HCT116 (cell line): ENCODE data around the gene DRG1. TPM values are rescaled to one million over a fixed set of nuclear protein-coding genes. Genes with fewer than 3 reads are reported as not detected.
"Not testable (repeated sequence)": the region's sequence is repeated elsewhere in the genome, so short reads cannot be mapped to it uniquely, and the experiment has no call there.

Experiments
- ATAC-seq: fragments of 200-7000 bp; cut with Tn5 transposase; 2 replicates; pipeline ENCODE4 v1.9.1; 2020; ENCODE audit warnings: mild to moderate bottlenecking, moderate library complexity
- BruUV-seq: library from RNA; stranded (reverse); fragments of 400-500 nt; replicated peaks from 2 replicates; lab custom pipeline; 2021; lab: Mats Ljungman, UMichigan
- CTCF ChIA-PET: fragments of 300-600 bp; sonication (Branson Sonifier 250); formaldehyde crosslinking; loops from one replicate; lab custom pipeline; 2021; ENCODE audit warnings: antibody characterized with exemption; lab: Charles Lee
- POLR2A ChIA-PET: fragments of 300-600, 350-600 bp; sonication (Branson Sonifier 250); formaldehyde crosslinking; loops from one replicate; lab custom pipeline; 2021; ENCODE audit warnings: antibody characterized with exemption; lab: Charles Lee
- RAD21 ChIA-PET, 2 experiments: fragments of 300-600 bp; sonication (Branson Sonifier 250); formaldehyde crosslinking; loops; one replicate each; lab custom pipeline; 2023; ENCODE audit warnings: low total read pairs in 2 of 2; ENCODE audit not compliant: uncharacterized antibody in 2 of 2, unreplicated experiment in 2 of 2, low non-redundant PET in 1 of 2; lab: Charles Lee
- DNase-seq: peaks from one replicate; pipeline ENCODE4 v3.0.0-alpha.2; 2010; ENCODE audit warnings: low read depth, low spot score
- H2AFZ ChIP-seq: fragments of 200-600 bp; shearing (Covaris generic), sonication (generic); 2 replicates; pipeline ENCODE4 v1.6.1; 2017; ENCODE audit warnings: low read depth, mixed run types, mixed read lengths, antibody characterized with exemption, low read length; ENCODE audit not compliant: poor library complexity, severe bottlenecking
- H3K27ac ChIP-seq: 2 replicates; pipeline ENCODE4 v1.5.1; 2012; ENCODE audit warnings: low read depth, low read length
- H3K27me3 ChIP-seq: fragments of 200-600 bp; sonication (generic); 2 replicates; pipeline ENCODE4 v1.6.1; 2016; ENCODE audit warnings: mixed run types, low read length, mixed read lengths; ENCODE audit not compliant: insufficient read depth
- H3K36me3 ChIP-seq, 2 experiments: fragments of 200-500 bp in 1 of 2; fragments of 200-600 bp in 1 of 2; sonication (Bioruptor generic) in 1 of 2; sonication (generic) in 1 of 2; 2 replicates each; pipeline versions ENCODE4 v1.5.1 to v1.6.1; 2014 to 2016; ENCODE audit warnings: low read length in 2 of 2, inconsistent platforms in 1 of 2, mixed read lengths in 1 of 2, mixed run types in 1 of 2; ENCODE audit not compliant: insufficient read depth in 2 of 2, control insufficient read depth in 1 of 2
- H3K4me1 ChIP-seq, 2 experiments: fragments of 200-600 bp in 1 of 2; sonication (generic) in 1 of 2; 2 replicates each; pipeline versions ENCODE4 v1.5.1 to v1.6.1; 2012 to 2017; ENCODE audit warnings: low read length in 2 of 2, inconsistent platforms in 1 of 2, mild to moderate bottlenecking in 1 of 2, mixed read lengths in 1 of 2, mixed run types in 1 of 2, moderate library complexity in 1 of 2; ENCODE audit not compliant: insufficient read depth in 2 of 2, control insufficient read depth in 1 of 2
- H3K4me2 ChIP-seq: fragments of 200-600 bp; sonication (generic); 2 replicates; pipeline ENCODE4 v1.6.1; 2017; ENCODE audit warnings: mixed run types, low read length, mixed read lengths
- H3K4me3 ChIP-seq, 2 experiments: fragments of 200-600 bp in 1 of 2; sonication (generic) in 1 of 2; replicated peaks in 1 of 2; 2 replicates each; pipeline ENCODE4 v1.5.1; 2011 to 2016; ENCODE audit warnings: low read length in 2 of 2, control low read depth in 1 of 2, low read depth in 1 of 2, mild to moderate bottlenecking in 1 of 2, mixed read lengths in 1 of 2, mixed run types in 1 of 2
- H3K79me2 ChIP-seq: fragments of 200-600 bp; sonication (generic); 2 replicates; pipeline ENCODE4 v1.6.1; 2017; ENCODE audit warnings: mild to moderate bottlenecking, mixed run types, low read length, moderate library complexity, mixed read lengths; ENCODE audit not compliant: insufficient read depth
- H3K9ac ChIP-seq: fragments of 200-600 bp; sonication (generic); 2 replicates; pipeline ENCODE4 v1.6.1; 2016; ENCODE audit warnings: low read length, mixed read lengths
- H3K9me2 ChIP-seq: fragments of 200-600 bp; sonication (generic), shearing (Covaris generic); 2 replicates; pipeline ENCODE4 v1.6.1; 2017; ENCODE audit warnings: mixed run types, mild to moderate bottlenecking, moderate library complexity; ENCODE audit not compliant: insufficient read depth
- H3K9me3 ChIP-seq, 2 experiments: fragments of 200-500 bp in 1 of 2; fragments of 200-600 bp in 1 of 2; sonication (Bioruptor generic) in 1 of 2; sonication (generic) in 1 of 2; 2 replicates each; pipeline ENCODE4 v1.6.1; 2014 to 2017; ENCODE audit warnings: low read length in 2 of 2, mixed read lengths in 2 of 2, inconsistent platforms in 1 of 2, low read depth in 1 of 2, mild to moderate bottlenecking in 1 of 2, mixed run types in 1 of 2, moderate library complexity in 1 of 2; ENCODE audit not compliant: control insufficient read depth in 1 of 2, insufficient read depth in 1 of 2
- H4K20me1 ChIP-seq: fragments of 200-600 bp; sonication (generic), shearing (Covaris generic); 2 replicates; pipeline ENCODE4 v1.6.1; 2017; ENCODE audit warnings: mixed run types, mild to moderate bottlenecking, moderate library complexity; ENCODE audit not compliant: insufficient read depth
- CEBPB ChIP-seq: IDR thresholded peaks from 2 replicates; pipeline ENCODE4 v1.6.1; 2012; ENCODE audit warnings: low read depth
- EZH2 ChIP-seq: fragments of 200-600 bp; sonication (generic); IDR thresholded peaks from 2 replicates; pipeline ENCODE4 v1.6.1; 2017; ENCODE audit warnings: antibody characterized with exemption, mixed run types
- POLR2A ChIP-seq: IDR thresholded peaks from 2 replicates; pipeline ENCODE4 v1.7.0; 2011; ENCODE audit warnings: borderline replicate concordance; ENCODE audit not compliant: insufficient read depth, insufficient read length; ENCODE audit errors: extremely low read depth
- SP1 ChIP-seq: IDR thresholded peaks from 2 replicates; pipeline ENCODE4 v1.6.1; 2012; ENCODE audit warnings: low read depth
- intact Hi-C: fragments of 100-400 bp; cut with micrococcal nuclease; formaldehyde crosslinking; loops from 2 replicates; pipeline ENCODE4 v1.10.0; 2022
- total RNA-seq: library from RNA; stranded (reverse); gene quantifications from one replicate; pipeline ENCODE4 v1.2.1, GENCODE V29; 2021; ENCODE audit not compliant: unreplicated experiment
- TF ChIP-seq, protein P1 (sequence below): IDR thresholded peaks from 2 replicates; pipeline ENCODE4 v1.6.1; 2012; ENCODE audit warnings: low read depth

The DRG1 gene
- total RNA-seq, 1 experiment from 2014 or later = 68.2 TPM

DNA sequence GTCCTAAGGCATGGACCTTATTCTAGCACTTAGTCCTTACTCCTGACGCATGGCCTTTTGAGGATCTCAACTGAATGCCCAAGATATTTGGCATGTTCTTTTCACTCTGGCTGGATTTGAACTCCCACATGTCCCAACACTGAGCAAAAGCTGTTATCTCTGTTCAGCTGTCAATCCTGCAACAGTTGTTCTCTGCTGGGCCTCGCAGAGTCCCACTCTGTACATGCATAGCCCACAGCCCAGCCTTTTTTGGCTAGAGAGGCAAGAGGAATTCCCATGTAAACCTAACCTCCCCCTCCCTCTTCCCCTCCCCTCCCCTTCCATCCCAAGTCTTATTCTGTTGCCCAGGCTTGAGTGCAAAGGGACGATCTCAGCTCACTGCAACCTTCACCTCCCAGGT, 21.8 kb upstream of the DRG1 start:
- H3K9me2 ChIP-seq = no peaks in the 10 kb centered on the region
- no peak overlapping the region for H3K9ac ChIP-seq
- no peak overlapping the region for H3K4me3 ChIP-seq
- no peaks in the 10 kb centered on the region for H3K4me1 ChIP-seq
- ChIA-PET RAD21 (interaction anchor here in 1 of 2 experiments (0.6 kb wide), 1 partner anchor 31 kb away, joined by 3 read pairs; the partner anchor contains the start of gene PATZ1), CTCF (no interaction called here), POLR2A (no interaction called here)
- no peak overlapping the region for H3K4me2 ChIP-seq
- no peak overlapping the region for H3K27ac ChIP-seq
- no peaks in the 10 kb centered on the region for H4K20me1 ChIP-seq
- H3K27me3 ChIP-seq = no peaks in the 10 kb centered on the region
- no peaks in the 10 kb centered on the region for H3K79me2 ChIP-seq
- no TSS peak for BruUV-seq
- H2AFZ ChIP-seq = no peak overlapping the region
- intact Hi-C loops = no loop called here
- no peak for ATAC-seq
- no peak for TF ChIP-seq CEBPB
- no peaks in the 10 kb centered on the region for H3K36me3 ChIP-seq
- no peak for DNase-seq
- no peaks in the 10 kb centered on the region for H3K9me3 ChIP-seq

DNA sequence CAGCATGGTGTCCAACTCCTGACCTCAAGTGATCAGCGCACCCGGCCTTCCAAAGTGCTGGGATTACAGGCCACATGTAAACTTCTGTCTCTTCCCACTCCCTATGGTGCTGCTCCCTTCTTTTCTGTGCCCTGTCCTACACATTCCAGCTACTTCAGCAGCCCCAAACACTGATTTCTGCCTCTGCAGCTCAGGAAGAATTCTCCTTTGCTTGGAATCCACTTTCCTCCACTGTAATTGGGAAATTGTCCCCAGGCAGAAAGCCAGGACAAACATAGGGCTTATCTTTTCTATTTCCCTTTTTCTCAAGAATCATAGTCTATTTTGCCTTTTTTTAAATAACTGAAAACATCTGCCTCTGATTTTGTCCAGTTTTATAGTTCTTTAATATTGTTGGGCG, 21.3 kb upstream of the DRG1 start:
- intact Hi-C loops = no loop called here
- Histone ChIP-seq H3K4me3 (no peak overlapping the region), H3K36me3 (no peaks in the 10 kb centered on the region), H2AFZ (no peak overlapping the region), H4K20me1 (no peaks in the 10 kb centered on the region), H3K79me2 (no peaks in the 10 kb centered on the region), H3K9ac (no peak overlapping the region), H3K27me3 (no peaks in the 10 kb centered on the region), H3K9me2 (no peaks in the 10 kb centered on the region)
- RAD21 ChIA-PET = no interaction called here
- BruUV-seq = no TSS peak
- POLR2A ChIA-PET = no interaction called here
- TF ChIP-seq, protein P1, sequence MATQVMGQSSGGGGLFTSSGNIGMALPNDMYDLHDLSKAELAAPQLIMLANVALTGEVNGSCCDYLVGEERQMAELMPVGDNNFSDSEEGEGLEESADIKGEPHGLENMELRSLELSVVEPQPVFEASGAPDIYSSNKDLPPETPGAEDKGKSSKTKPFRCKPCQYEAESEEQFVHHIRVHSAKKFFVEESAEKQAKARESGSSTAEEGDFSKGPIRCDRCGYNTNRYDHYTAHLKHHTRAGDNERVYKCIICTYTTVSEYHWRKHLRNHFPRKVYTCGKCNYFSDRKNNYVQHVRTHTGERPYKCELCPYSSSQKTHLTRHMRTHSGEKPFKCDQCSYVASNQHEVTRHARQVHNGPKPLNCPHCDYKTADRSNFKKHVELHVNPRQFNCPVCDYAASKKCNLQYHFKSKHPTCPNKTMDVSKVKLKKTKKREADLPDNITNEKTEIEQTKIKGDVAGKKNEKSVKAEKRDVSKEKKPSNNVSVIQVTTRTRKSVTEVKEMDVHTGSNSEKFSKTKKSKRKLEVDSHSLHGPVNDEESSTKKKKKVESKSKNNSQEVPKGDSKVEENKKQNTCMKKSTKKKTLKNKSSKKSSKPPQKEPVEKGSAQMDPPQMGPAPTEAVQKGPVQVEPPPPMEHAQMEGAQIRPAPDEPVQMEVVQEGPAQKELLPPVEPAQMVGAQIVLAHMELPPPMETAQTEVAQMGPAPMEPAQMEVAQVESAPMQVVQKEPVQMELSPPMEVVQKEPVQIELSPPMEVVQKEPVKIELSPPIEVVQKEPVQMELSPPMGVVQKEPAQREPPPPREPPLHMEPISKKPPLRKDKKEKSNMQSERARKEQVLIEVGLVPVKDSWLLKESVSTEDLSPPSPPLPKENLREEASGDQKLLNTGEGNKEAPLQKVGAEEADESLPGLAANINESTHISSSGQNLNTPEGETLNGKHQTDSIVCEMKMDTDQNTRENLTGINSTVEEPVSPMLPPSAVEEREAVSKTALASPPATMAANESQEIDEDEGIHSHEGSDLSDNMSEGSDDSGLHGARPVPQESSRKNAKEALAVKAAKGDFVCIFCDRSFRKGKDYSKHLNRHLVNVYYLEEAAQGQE = no peak
- TF ChIP-seq EZH2 = no peak
- no peak for TF ChIP-seq SP1
- TF ChIP-seq POLR2A = no peak
- TF ChIP-seq, all 23 proteins: peak for 0
- Histone ChIP-seq H3K27ac (no peak overlapping the region), H3K4me1 (no peaks in the 10 kb centered on the region), H3K4me2 (no peak overlapping the region), H3K9me3 (no peaks in the 10 kb centered on the region)
- CTCF ChIA-PET = no interaction called here
- ATAC-seq (no peak), DNase-seq (no peak)

DNA sequence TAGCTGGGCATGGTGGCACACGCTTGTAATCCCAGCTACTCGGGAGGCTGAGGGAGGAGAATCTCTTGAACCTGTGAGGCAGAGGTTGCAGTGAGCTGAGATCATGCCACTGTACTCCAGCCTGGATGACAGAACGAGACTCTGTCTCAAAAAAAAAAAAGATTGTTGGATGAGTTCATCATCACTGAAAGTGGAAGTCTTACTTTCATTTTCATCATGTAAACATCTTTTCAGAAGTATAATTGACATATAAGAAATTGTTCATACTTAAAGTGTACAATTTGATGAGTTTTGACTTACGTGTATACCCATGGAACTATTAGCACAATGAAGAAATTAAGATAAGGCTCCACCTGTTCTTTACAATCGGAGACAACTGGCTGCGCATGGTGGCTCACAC, 20.8 kb upstream of the DRG1 start:
- H3K4me3 ChIP-seq, POLR2A ChIA-PET, H3K79me2 ChIP-seq, H3K9ac ChIP-seq, H4K20me1 ChIP-seq, BruUV-seq, ATAC-seq, H3K9me3 ChIP-seq, H3K27me3 ChIP-seq, CTCF ChIA-PET, RAD21 ChIA-PET, H3K27ac ChIP-seq, H3K4me2 ChIP-seq, intact Hi-C loops, H3K4me1 ChIP-seq, H3K9me2 ChIP-seq, DNase-seq, H2AFZ ChIP-seq, H3K36me3 ChIP-seq: not testable (repeated sequence)
